Liver (tissue), 9 donors: Measurements from ENCODE around the gene POLD2. TPM values are rescaled to one million over a fixed set of nuclear protein-coding genes. Genes with fewer than 3 reads are reported as not detected.

Source experiments
- DNase-seq: peaks from one replicate; pipeline ENCODE4 v3.0.0-alpha.2; 2017; ENCODE audit warnings: low spot score
- H3K27ac ChIP-seq, 2 donors: one replicate each; pipeline ENCODE4 v1.7.0; 2013; ENCODE audit warnings: inconsistent platforms in 2 of 2, low read length in 2 of 2, control low read depth in 1 of 2, low read depth in 1 of 2, mild to moderate bottlenecking in 1 of 2
- H3K27me3 ChIP-seq, 4 donors: one replicate each; pipeline versions ENCODE4 v1.6.1 to v1.7.0; 2013; ENCODE audit warnings: low read length in 3 of 4, inconsistent platforms in 1 of 4, mild to moderate bottlenecking in 1 of 4, moderate library complexity in 1 of 4; ENCODE audit not compliant: control insufficient read depth in 4 of 4, insufficient read depth in 4 of 4
- H3K36me3 ChIP-seq, 4 donors: one replicate each; pipeline versions ENCODE4 v1.6.1 to v1.7.0; 2013; ENCODE audit warnings: low read length in 3 of 4, mild to moderate bottlenecking in 3 of 4, low read depth in 1 of 4, moderate library complexity in 1 of 4; ENCODE audit not compliant: control insufficient read depth in 4 of 4, insufficient read depth in 3 of 4
- H3K4me1 ChIP-seq, 4 donors: one replicate each; pipeline versions ENCODE4 v1.6.1 to v1.7.0; 2013; ENCODE audit warnings: low read length in 3 of 4, mild to moderate bottlenecking in 3 of 4, moderate library complexity in 1 of 4; ENCODE audit not compliant: control insufficient read depth in 4 of 4, insufficient read depth in 4 of 4
- H3K4me3 ChIP-seq, 3 donors: one replicate each; pipeline versions ENCODE4 v1.6.1 to v1.7.0; 2013; ENCODE audit warnings: low read length in 3 of 3, control low read depth in 1 of 3, low read depth in 1 of 3, mild to moderate bottlenecking in 1 of 3
- H3K9ac ChIP-seq, 2 donors: one replicate each; pipeline ENCODE4 v1.7.0; 2013; ENCODE audit warnings: low read length in 2 of 2, mild to moderate bottlenecking in 2 of 2, moderate library complexity in 2 of 2, control low read depth in 1 of 2, low read depth in 1 of 2
- H3K9me3 ChIP-seq, 4 donors: one replicate each; pipeline versions ENCODE4 v1.6.1 to v1.7.0; 2013; ENCODE audit warnings: low read length in 3 of 4; ENCODE audit not compliant: control insufficient read depth in 4 of 4
- FOXA1 ChIP-seq: IDR thresholded peaks from 2 replicates; pipeline ENCODE4 v1.6.1; 2016; ENCODE audit warnings: antibody characterized with exemption
- FOXA2 ChIP-seq: IDR thresholded peaks from 2 replicates; pipeline ENCODE4 v1.6.1; 2016; ENCODE audit warnings: antibody characterized with exemption
- GABPA ChIP-seq, 2 donors: IDR thresholded peaks in 1 of 2; conservative IDR thresholded peaks in 1 of 2; 2 replicates each; pipeline ENCODE4 v1.6.1; 2016; ENCODE audit warnings: antibody characterized with exemption in 2 of 2, mild to moderate bottlenecking in 1 of 2, moderate library complexity in 1 of 2
- HNF4A ChIP-seq, 2 donors: conservative IDR thresholded peaks; 2 replicates each; pipeline ENCODE4 v1.6.1; 2016; ENCODE audit warnings: antibody characterized with exemption in 2 of 2, mild to moderate bottlenecking in 2 of 2
- JUND ChIP-seq, 2 donors: IDR thresholded peaks; 2 replicates each; pipeline ENCODE4 v1.6.1; 2016; ENCODE audit warnings: antibody characterized with exemption in 2 of 2
- RAD21 ChIP-seq, 2 donors: IDR thresholded peaks; 2 replicates each; pipeline ENCODE4 v1.6.1; 2016; ENCODE audit warnings: antibody characterized with exemption in 2 of 2, mild to moderate bottlenecking in 2 of 2
- SP1 ChIP-seq: IDR thresholded peaks from 2 replicates; pipeline ENCODE4 v1.6.1; 2018; ENCODE audit warnings: antibody characterized with exemption, mild to moderate bottlenecking
- YY1 ChIP-seq: IDR thresholded peaks from 2 replicates; pipeline ENCODE4 v1.6.1; 2016; ENCODE audit warnings: antibody characterized with exemption, mild to moderate bottlenecking
- whole genome bisulfite sequencing: extraction: QIAGEN DNeasy Blood & Tissue Kit; methylation state at CpG from one replicate; pipeline ENCODE4 v1.1.7; 2013; 5-methylcytosine and 5-hydroxymethylcytosine counted together
- polyA plus RNA-seq, 2 donors: library from polyadenylated mRNA; stranded (reverse) in 1 of 2; unstranded in 1 of 2; fragments of 200-250 nt in 1 of 2; fragments of >200 nt in 1 of 2; fragmentation: Nextera tagmentation in 1 of 2; extraction: Ambion mirVana in 1 of 2; gene quantifications; one replicate each; pipeline versions ENCODE4 v1.2.1 to v1.2.3, GENCODE V29; 2013 to 2015
- total RNA-seq, 2 donors: library from RNA; depleted of rRNA; stranded (reverse); fragments of >200 nt; gene quantifications; one replicate each; pipeline ENCODE4 v1.2.3, GENCODE V29; 2014
- TF ChIP-seq, protein P1 (sequence below): IDR thresholded peaks from 2 replicates; pipeline ENCODE4 v1.6.1; 2016; ENCODE audit warnings: antibody characterized with exemption
- TF ChIP-seq, protein P2 (sequence below): IDR thresholded peaks from 2 replicates; pipeline ENCODE4 v1.6.1; 2016; ENCODE audit warnings: antibody characterized with exemption
- TF ChIP-seq, protein P3 (sequence below): fragments of 150-350 bp; IDR thresholded peaks from 2 replicates; pipeline ENCODE4 v1.5.1; 2017; ENCODE audit warnings: improper control_type of control experiment, low read depth, low read length; ENCODE audit not compliant: missing input control
- donor health status: healthy.
- donor health status: healthy.
- donor health status: healthy.
- donor health status: healthy.
- donor health status: healthy.

Gene POLD2
- total and polyA plus RNA-seq, 4 donors = 53.9 to 101 (median 85.3) TPM

DNA sequence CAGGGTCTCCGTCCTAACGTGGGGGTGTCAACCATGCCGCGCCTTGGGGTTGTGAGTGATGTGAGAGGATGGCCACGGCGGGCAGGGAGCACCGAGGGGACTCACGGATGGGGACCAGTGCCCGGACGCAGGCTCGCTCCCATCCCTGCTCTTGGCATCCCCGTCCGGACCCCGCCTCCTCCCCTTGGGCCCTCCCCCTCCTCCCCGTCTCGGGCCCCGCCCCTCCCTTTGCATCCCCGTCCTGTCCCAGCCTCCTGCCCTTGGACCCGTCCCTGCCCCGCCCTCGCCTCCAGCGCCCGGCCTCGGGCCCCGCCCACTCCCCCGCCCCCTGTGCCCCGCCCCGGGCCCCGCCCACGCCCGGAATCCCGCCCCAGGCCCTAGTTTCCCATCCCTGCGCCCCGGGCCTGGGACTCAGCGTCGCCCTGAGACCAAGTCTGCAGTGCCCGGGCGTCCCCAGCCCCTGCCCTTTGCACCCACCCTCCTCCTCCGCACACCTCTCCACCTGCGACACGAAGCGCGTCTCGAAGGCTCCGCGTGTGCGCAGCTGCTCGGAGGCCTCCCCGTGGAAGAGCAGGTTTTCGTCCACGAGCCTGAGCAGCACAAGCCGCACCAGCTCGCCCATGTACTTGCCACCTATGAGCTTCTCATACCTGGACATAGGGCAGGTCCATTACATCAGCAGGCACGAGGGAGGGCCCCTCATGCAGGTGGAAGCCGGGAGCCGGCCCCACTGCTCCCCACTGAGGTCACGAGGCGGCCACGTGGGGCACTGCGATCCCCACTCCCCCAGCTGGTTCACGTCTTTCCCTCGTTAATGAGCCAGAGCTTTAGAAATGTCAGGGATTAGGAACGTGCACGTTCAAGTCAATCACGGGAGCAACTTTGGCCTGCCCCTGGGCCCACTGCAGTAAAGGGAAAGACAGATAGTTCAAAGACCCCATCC, 22.9 kb upstream of the POLD2 start:
- H3K9me3 ChIP-seq = no peaks in the 10 kb centered on the region
- no peaks in the 10 kb centered on the region for H3K27me3 ChIP-seq
- no peak overlapping the region for H3K4me3 ChIP-seq
- H3K9ac ChIP-seq = no peak overlapping the region
- peak; percentile 69 for DNase-seq
- peaks cover 0 to 22% (median 8%) of the 10 kb centered on the region in 4 donors for H3K36me3 ChIP-seq
- no peak overlapping the region for H3K27ac ChIP-seq
- 49% methylated on average over 65 of the region's 65 CpGs for WGBS
- TF ChIP-seq YY1 = no peak
- no peak for TF ChIP-seq FOXA2
- no peak for TF ChIP-seq HNF4A (conservative IDR thresholded peaks at IDR 0.05)
- TF ChIP-seq SP1 = no peak
- no peak for TF ChIP-seq GABPA (IDR thresholded peaks at IDR 0.05 in 1 of 2, conservative IDR thresholded peaks at IDR 0.05 in 1 of 2)
- TF ChIP-seq FOXA1 = no peak
- TF ChIP-seq, protein P1, sequence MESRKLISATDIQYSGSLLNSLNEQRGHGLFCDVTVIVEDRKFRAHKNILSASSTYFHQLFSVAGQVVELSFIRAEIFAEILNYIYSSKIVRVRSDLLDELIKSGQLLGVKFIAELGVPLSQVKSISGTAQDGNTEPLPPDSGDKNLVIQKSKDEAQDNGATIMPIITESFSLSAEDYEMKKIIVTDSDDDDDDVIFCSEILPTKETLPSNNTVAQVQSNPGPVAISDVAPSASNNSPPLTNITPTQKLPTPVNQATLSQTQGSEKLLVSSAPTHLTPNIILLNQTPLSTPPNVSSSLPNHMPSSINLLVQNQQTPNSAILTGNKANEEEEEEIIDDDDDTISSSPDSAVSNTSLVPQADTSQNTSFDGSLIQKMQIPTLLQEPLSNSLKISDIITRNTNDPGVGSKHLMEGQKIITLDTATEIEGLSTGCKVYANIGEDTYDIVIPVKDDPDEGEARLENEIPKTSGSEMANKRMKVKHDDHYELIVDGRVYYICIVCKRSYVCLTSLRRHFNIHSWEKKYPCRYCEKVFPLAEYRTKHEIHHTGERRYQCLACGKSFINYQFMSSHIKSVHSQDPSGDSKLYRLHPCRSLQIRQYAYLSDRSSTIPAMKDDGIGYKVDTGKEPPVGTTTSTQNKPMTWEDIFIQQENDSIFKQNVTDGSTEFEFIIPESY = no peak
- H3K4me1 ChIP-seq = peaks cover 0 to 3% (median 1%) of the 10 kb centered on the region in 4 donors

DNA sequence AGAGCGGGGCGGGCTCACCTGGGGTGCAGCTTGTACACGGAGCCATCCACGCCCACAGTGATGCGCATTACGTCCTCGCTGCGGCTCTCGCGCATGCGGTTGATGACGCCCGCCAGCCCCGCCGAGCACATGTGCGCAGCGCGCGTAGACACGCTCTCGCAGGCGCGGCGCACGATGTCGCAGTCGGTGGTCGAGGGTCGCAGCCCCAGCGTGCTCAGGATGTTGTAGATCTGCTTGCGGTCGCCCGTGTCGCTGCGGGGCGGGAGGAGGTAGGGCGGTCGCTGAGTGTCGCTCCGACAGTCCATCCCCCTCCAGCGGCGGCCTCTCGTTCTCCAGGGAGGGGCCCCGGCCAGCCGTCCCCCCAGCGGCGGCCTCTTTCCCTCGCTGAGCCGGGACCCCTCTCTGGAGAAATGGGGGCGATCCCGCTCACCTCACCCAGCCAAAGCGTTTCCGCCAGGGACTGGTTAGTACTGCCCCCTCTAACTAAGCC, 22.2 kb upstream of the POLD2 start:
- no peak overlapping the region for H3K4me3 ChIP-seq
- TF ChIP-seq HNF4A (conservative IDR thresholded peaks at IDR 0.05) = no peak
- no peak for TF ChIP-seq FOXA1
- no peak for TF ChIP-seq RAD21 (IDR thresholded peaks at IDR 0.05)
- no peak for TF ChIP-seq GABPA (IDR thresholded peaks at IDR 0.05 in 1 of 2, conservative IDR thresholded peaks at IDR 0.05 in 1 of 2)
- TF ChIP-seq, protein P1 = no peak
- TF ChIP-seq, protein P2, sequence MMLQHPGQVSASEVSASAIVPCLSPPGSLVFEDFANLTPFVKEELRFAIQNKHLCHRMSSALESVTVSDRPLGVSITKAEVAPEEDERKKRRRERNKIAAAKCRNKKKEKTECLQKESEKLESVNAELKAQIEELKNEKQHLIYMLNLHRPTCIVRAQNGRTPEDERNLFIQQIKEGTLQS = no peak
- TF ChIP-seq, protein P3, sequence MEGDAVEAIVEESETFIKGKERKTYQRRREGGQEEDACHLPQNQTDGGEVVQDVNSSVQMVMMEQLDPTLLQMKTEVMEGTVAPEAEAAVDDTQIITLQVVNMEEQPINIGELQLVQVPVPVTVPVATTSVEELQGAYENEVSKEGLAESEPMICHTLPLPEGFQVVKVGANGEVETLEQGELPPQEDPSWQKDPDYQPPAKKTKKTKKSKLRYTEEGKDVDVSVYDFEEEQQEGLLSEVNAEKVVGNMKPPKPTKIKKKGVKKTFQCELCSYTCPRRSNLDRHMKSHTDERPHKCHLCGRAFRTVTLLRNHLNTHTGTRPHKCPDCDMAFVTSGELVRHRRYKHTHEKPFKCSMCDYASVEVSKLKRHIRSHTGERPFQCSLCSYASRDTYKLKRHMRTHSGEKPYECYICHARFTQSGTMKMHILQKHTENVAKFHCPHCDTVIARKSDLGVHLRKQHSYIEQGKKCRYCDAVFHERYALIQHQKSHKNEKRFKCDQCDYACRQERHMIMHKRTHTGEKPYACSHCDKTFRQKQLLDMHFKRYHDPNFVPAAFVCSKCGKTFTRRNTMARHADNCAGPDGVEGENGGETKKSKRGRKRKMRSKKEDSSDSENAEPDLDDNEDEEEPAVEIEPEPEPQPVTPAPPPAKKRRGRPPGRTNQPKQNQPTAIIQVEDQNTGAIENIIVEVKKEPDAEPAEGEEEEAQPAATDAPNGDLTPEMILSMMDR = no peak
- no peak for TF ChIP-seq SP1
- no peak for TF ChIP-seq JUND (IDR thresholded peaks at IDR 0.05)
- TF ChIP-seq FOXA2 = no peak
- H3K4me1 ChIP-seq = peaks cover 0 to 3% (median 1%) of the 10 kb centered on the region in 4 donors
- H3K27me3 ChIP-seq = no peaks in the 10 kb centered on the region
- no peak overlapping the region for H3K9ac ChIP-seq
- no peak for DNase-seq
- H3K36me3 ChIP-seq = peaks cover 0 to 16% (median 7%) of the 10 kb centered on the region in 4 donors
- 62% methylated on average over 53 of the region's 53 CpGs for WGBS
- H3K9me3 ChIP-seq = no peaks in the 10 kb centered on the region
- H3K27ac ChIP-seq = no peak overlapping the region
